Measurements from ENCODE around the gene SUPT3H.
"Not testable (repeated sequence)": the region's sequence is repeated elsewhere in the genome, so short reads cannot be mapped to it uniquely, and the experiment has no call there.

SUPT3H gene

GRCh38 chr6:45163952-45164766 lies 213.6 kb downstream of the SUPT3H start:
- DNase-seq: peak; percentile 31

- no peak for DNase-seq
These were observed 217.4 kb downstream of the SUPT3H start for GRCh38 chr6:45160305-45160704.

GRCh38 chr6:45156075-45156474 lies 221.7 kb downstream of the SUPT3H start:
- peak; percentile 46 for DNase-seq

GRCh38 chr6:45155341-45155894 lies 222.3 kb downstream of the SUPT3H start:
- DNase-seq: no peak

- DNase-seq: no peak
These were observed 223.1 kb downstream of the SUPT3H start for GRCh38 chr6:45154679-45155078.

GRCh38 chr6:45148711-45149341 lies 228.9 kb downstream of the SUPT3H start:
- DNase-seq: no peak

- no peak for DNase-seq
These were observed 229.5 kb downstream of the SUPT3H start for GRCh38 chr6:45148278-45148677.

- DNase-seq: not testable (repeated sequence)
These were observed 232.1 kb downstream of the SUPT3H start for GRCh38 chr6:45145658-45146057.

GRCh38 chr6:45138765-45139164 lies 239.0 kb downstream of the SUPT3H start:
- DNase-seq: no peak

- no peak for DNase-seq
These were observed 241.2 kb downstream of the SUPT3H start for GRCh38 chr6:45136495-45136894.

GRCh38 chr6:45132658-45133294 lies 245.0 kb downstream of the SUPT3H start:
- DNase-seq: no peak

GRCh38 chr6:45132059-45132458 lies 245.7 kb downstream of the SUPT3H start:
- DNase-seq: no peak

GRCh38 chr6:45129051-45129450 lies 248.7 kb downstream of the SUPT3H start:
- DNase-seq: no peak

- no peak for DNase-seq
These were observed 250.5 kb downstream of the SUPT3H start for GRCh38 chr6:45127185-45127584.

- no peak for DNase-seq
These were observed 251.7 kb downstream of the SUPT3H start for GRCh38 chr6:45126033-45126432.

- DNase-seq: no peak
These were observed 254.7 kb downstream of the SUPT3H start for GRCh38 chr6:45123023-45123422.

- DNase-seq: no peak
These were observed 259.0 kb downstream of the SUPT3H start for GRCh38 chr6:45118754-45119153.

- no peak for DNase-seq
These were observed 260.9 kb downstream of the SUPT3H start for GRCh38 chr6:45116714-45117410.

GRCh38 chr6:45115696-45116095 lies 262.0 kb downstream of the SUPT3H start:
- no peak for DNase-seq

GRCh38 chr6:45112711-45113110 lies 265.0 kb downstream of the SUPT3H start:
- DNase-seq: no peak

GRCh38 chr6:45109551-45109950 lies 268.2 kb downstream of the SUPT3H start:
- DNase-seq: no peak

GRCh38 chr6:45105170-45105820 lies 272.4 kb downstream of the SUPT3H start:
- DNase-seq: no peak

Data from CD4-positive, alpha-beta T cell treated with Interleukin-4 for 4 hours (primary cell).